NCI-H2227 treated with DMSO at 0.1 percent for 48 hours (cell line): Measurements from ENCODE around the gene CST3.
"Not testable (repeated sequence)": the region's sequence is repeated elsewhere in the genome, so short reads cannot be mapped to it uniquely, and the experiment has no call there.

Source experiments
- DNase-seq: peaks from one replicate; lab custom pipeline; 2025; lab: John Stamatoyannopoulos, UW

Gene CST3, protein sequence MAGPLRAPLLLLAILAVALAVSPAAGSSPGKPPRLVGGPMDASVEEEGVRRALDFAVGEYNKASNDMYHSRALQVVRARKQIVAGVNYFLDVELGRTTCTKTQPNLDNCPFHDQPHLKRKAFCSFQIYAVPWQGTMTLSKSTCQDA

GRCh38 chr20:23637282-23638221, at the start of gene CST3:
CST3 (minus strand) TSS chr20:23637955; CDS start chr20:23637862, 93 bp downstream.
- DNase-seq, result peak; percentile 67

DNA sequence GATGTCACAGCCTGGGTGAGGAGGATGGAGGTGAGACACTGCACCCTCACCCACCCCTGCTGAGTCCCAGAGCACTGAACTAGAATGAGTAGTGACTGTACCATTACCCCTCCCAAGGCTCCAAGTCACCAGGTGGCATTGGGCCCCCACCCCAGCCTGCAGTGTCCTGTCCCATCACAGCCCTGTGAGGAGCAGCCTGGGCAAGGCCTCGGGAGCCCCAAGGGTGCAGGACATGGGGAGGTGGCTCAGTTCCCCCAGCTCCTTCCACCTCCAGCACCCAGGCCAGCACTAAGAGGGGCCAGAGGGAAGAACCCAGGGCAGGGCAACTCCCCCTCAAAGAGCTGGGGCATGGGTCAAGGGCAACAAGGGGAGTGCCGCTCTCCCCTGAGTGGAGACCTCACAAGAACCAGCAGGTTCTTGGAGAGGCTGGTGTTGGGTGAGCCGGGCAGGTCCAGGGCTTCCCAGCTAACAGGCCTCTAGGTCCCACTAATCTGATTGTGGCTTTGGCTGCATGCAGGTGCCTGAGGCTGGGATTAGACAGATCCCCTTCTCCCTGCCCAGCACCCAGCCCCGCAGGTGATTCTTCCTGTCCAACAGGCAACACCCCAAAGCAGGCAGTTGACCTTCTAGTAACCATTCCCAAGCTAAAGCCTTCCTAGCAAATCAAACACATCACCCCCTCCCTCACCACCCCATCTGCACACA, 48.4 kb upstream of the CST3 start:
- no peak for DNase-seq

DNA sequence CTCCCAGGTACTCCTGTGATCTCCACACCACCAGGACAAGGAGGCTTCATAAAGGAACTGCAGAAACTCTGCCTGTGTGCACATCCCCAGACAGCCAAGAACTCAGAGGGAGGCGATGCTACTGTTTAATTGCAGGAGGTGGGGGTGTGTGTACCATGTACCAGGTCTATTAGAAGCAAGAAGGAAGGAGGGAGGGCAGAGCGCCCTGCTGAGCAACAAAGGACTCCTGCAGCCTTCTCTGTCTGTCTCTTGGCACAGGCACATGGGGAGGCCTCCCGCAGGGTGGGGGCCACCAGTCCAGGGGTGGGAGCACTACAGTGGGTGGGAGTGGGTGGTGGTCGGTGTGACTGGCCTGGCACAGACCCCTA, 47.8 kb upstream of the CST3 start:
- DNase-seq, result not testable (repeated sequence)

- DNase-seq, result no peak
Observed at GRCh38 chr20:23684261-23684660, 46.5 kb upstream of the CST3 start.

DNA sequence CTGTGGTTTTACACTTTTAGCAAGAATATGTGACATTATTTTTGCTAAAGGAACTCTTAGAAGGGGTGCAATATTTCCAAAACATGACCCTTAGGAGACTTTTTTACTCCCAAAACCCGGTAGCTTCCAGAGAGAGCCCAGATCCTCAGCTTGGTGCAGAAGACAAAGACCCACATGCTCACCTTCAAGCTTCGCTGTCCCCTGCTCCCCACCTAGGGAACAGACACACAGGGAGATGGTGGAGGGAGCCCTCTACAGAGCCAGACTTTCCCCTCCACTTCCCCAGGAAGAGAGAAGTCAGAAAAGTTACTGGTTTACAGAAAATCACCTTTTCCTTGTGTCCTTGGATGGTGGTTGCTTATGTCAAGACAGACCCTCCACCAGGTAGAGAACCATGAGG, 46.1 kb upstream of the CST3 start:
- no peak for DNase-seq

- DNase-seq, result no peak
Observed at GRCh38 chr20:23683281-23683680, 45.5 kb upstream of the CST3 start.

DNA sequence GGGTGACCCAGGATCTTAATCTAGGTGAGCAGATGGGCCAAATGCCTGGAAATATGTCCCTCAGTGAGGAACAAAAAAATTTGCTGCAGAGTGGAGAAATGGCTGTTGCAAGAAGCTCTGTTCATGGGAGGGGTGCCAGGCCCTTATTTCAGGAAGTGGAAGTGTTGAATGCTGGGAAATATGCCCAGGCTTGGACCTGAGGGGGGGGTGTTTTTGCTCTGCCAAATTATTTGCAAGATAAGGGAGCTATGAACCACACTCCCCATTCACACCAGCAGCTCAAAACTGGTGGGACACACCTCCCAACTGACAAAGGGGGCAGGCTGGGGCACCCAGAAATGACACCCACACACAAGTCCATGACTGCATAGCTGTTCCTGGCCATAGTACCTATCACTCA, 42.4 kb upstream of the CST3 start:
- no peak for DNase-seq

DNA sequence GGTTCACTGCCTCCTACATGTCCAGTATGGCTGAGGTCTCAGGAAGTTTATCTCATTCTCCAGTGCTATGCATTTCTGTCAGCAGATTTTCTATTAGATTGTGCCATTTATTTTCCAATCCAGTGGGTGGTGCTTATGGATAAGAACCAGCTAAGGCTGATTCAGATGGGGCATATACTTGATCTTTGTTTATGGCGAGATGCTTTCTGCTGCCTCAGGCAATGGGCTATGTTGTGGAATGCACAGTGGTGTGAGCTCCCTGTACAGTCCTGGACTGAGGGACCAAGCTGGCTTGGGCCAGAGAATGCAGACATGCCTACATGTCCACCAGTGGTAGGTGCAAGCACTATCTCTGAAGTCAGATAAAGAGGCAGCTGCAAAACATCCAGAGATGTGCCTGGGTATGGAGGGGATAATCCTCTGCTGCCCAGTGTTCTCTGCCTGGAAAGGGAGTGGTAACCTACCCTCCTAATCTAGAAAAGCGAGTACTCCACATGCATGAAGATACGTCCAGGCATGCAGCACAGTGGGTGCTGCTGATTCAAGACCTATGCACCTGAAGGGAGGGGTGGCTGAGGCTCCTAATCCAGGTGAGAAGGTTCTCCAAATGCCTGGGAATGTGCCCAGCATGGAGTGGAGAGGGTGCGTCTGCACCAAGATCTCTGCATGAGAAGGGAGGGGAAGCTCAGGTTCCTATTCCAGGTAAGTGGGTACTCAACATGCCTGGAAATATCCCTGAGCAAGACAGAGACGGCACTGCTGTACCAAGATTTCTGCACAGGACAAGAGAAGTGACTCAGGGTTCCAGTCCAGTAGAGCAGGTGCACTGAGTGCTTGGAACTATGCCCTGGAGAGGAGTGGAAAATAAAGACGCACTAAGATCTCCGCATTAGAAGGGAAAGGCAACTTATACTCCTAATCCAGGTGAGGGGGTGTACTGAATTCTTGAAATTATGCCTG, 41.7 kb upstream of the CST3 start:
- DNase-seq, result no peak

GRCh38 chr20:23673209-23673608, 35.5 kb upstream of the CST3 start:
- no peak for DNase-seq

DNA sequence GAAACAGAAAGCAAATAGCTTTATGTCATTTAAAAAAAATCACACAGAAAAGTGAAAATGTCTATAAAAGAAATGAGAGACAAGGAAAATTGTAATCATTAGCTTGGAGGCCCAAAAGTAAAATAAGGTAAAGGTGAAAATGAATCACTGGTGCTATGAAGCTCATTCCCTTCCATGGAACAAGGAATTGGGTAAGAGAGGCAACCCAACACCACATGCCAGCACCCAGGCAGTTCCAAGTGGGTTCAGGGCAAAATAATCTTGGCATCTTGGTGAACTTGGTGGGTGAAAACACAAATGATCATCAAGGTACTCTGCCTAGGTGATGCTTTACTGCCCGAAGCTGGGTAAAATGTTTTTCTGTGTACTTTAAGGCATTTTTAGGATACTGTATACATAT, 34.4 kb upstream of the CST3 start:
- no peak for DNase-seq

DNA sequence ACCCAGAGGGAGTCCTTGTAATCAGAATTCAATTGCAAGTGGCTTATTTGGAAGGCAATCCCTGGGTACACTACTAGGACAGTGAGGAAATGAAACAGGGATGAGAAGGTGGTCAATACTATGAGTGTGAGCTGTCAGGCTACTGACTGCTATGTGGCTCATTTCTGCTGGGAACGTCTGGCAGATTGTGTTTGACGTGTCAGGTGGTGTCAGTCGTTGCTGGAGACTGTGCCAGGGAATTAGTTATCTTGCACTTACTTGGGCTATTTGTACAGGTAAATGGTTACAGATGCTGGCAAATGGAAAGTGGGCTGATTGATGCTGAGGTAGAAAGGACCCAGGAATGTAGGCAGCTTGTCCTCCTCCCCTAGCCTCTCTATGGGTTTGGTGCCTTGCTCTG, 33.7 kb upstream of the CST3 start:
- no peak for DNase-seq

DNA sequence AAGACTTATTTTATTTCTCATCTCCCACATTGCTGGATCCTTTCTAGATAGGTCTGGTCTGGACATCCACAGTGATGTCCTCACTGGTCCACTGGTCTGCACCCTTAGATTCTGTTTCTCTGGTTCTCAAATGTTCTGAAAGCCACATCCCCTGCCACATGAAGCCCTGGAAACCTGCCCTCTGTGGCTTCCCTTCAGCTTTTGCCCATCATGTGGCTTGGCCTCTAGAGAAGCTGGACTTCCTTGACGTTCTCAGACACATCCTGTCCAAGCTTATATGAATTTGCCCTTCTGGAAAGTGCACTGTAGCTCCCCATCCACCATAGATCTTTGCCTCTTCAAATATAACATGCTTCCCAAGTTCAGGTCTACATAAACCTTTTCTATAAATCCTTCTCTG, 32.6 kb upstream of the CST3 start:
- no peak for DNase-seq

GRCh38 chr20:23669866-23670265, 32.1 kb upstream of the CST3 start:
- DNase-seq, result no peak

DNA sequence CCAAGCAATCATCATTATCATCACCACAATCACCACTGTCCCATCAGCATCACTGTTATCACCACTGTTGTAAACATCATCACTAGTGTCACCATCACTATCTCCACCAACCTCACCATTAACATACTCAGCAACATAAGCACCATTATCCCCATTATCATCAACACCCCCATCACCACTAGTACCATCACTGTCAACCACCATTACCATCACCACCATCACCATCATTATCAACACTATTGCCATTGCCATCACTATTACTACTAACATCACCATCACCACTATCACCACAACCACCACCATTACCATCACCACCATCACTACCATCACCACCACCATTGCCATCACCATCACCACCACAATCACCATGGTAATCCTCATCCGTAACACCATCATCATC, 31.6 kb upstream of the CST3 start:
- no peak for DNase-seq

GRCh38 chr20:23668477-23668951, 30.8 kb upstream of the CST3 start:
- DNase-seq, result no peak

DNA sequence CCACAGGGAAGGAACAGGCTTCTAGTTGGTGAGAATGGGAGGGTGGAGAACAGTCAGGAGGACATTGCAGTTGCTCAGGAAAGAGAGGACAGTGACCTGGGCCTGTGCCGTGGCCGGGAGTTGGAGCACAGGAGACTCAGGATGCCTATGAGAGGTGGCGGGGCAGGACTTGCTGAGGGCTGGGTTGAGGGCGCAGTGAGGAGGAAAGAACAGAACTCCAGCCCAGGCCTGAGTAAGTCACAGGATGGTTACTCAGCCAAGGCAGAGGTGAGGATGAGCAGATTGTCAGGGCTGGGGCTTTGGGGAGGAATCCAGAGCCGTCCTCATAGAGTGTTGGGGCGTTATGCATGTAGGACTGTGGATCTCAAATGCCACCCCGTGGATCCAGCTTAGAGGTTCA, 29.9 kb upstream of the CST3 start:
- no peak for DNase-seq

- no peak for DNase-seq
Observed at GRCh38 chr20:23666698-23667097, 28.9 kb upstream of the CST3 start.

GRCh38 chr20:23666189-23666588, 28.4 kb upstream of the CST3 start:
- DNase-seq, result no peak

- no peak for DNase-seq
Observed at GRCh38 chr20:23664954-23665353, 27.2 kb upstream of the CST3 start.

GRCh38 chr20:23664046-23664445, 26.3 kb upstream of the CST3 start:
- not testable (repeated sequence) for DNase-seq

DNA sequence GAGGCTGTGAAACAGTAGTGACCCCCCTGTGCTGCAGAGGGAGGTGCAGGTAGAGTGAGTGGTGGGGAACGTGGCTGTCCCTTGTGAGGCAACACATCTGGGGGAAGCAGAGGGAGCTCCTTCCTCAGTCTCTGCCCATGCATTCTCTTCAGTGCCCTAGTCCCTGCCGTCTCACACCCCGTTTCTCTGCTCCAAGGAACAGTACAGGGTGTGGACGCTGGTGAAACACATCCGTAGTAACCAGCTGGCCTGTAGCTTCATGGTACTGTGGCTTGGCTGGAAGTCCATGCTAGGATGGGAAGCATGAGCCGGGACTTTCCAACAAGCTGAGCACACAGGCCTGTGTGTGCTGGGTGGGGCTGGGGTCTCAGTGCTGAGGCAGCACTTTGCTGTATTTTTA, 25.4 kb upstream of the CST3 start:
- DNase-seq, result no peak
